ES-I3 (cell line): ENCODE data around the gene NKAIN2.

ENCODE experiments used
- H3K36me3 ChIP-seq: 2 replicates; pipeline ENCODE4 v1.6.1; 2013; ENCODE audit warnings: mild to moderate bottlenecking, low read length, control low read depth, moderate library complexity; ENCODE audit not compliant: insufficient read depth
- H3K4me1 ChIP-seq: 2 replicates; pipeline ENCODE4 v1.6.1; 2013; ENCODE audit warnings: mild to moderate bottlenecking, control low read depth, low read length; ENCODE audit not compliant: insufficient read depth
- H3K9ac ChIP-seq: 2 replicates; pipeline ENCODE4 v1.6.1; 2013; ENCODE audit warnings: low read depth, mild to moderate bottlenecking, low read length, moderate library complexity
- H3K9me3 ChIP-seq: 2 replicates; pipeline ENCODE4 v1.6.1; 2013; ENCODE audit warnings: mild to moderate bottlenecking, low read length, moderate library complexity; ENCODE audit not compliant: control insufficient read depth, insufficient read depth

NKAIN2 gene

GRCh38 chr6:123801067-123801466 is 2.6 kb upstream of the NKAIN2 start:
- no peaks in the 10 kb centered on the region for H3K4me1 ChIP-seq
- H3K36me3 ChIP-seq, result no peaks in the 10 kb centered on the region
- H3K9me3 ChIP-seq, result no peaks in the 10 kb centered on the region
- no peak overlapping the region for H3K9ac ChIP-seq

GRCh38 chr6:123802351-123802696 is 1.3 kb upstream of the NKAIN2 start:
- H3K9me3 ChIP-seq, result no peaks in the 10 kb centered on the region
- H3K9ac ChIP-seq, result no peak overlapping the region
- no peaks in the 10 kb centered on the region for H3K4me1 ChIP-seq
- no peaks in the 10 kb centered on the region for H3K36me3 ChIP-seq

GRCh38 chr6:123802697-123803503 is 765 bp upstream of the NKAIN2 start:
- Histone ChIP-seq H3K9ac (peak overlapping the region; percentile 57; the same call in 1 of the 2 replicates), H3K36me3 (no peaks in the 10 kb centered on the region), H3K4me1 (no peaks in the 10 kb centered on the region), H3K9me3 (no peaks in the 10 kb centered on the region)

- Histone ChIP-seq H3K9ac (peak overlapping the region; percentile 47; the same call in 1 of the 2 replicates), H3K36me3 (no peaks in the 10 kb centered on the region), H3K4me1 (no peaks in the 10 kb centered on the region)
Measured at GRCh38 chr6:123804014-123804786, 535 bp downstream of the NKAIN2 start.

GRCh38 chr6:123804787-123805540 is 1.3 kb downstream of the NKAIN2 start:
- no peak overlapping the region for H3K9ac ChIP-seq

More at GRCh38 chr6:123804014-123804786, 535 bp downstream of the NKAIN2 start:
- H3K9me3 ChIP-seq, result no peaks in the 10 kb centered on the region

GRCh38 chr6:123805921-123806320 is 2.3 kb downstream of the NKAIN2 start:
- Histone ChIP-seq H3K9ac (no peak overlapping the region), H3K36me3 (no peaks in the 10 kb centered on the region), H3K4me1 (no peaks in the 10 kb centered on the region)

More at GRCh38 chr6:123804787-123805540, 1.3 kb downstream of the NKAIN2 start:
- no peaks in the 10 kb centered on the region for H3K9me3 ChIP-seq
- H3K36me3 ChIP-seq, result no peaks in the 10 kb centered on the region
- H3K4me1 ChIP-seq, result no peaks in the 10 kb centered on the region

GRCh38 chr6:123806561-123806960 is 2.9 kb downstream of the NKAIN2 start:
- Histone ChIP-seq H3K36me3 (no peaks in the 10 kb centered on the region), H3K4me1 (no peaks in the 10 kb centered on the region), H3K9ac (no peak overlapping the region), H3K9me3 (no peaks in the 10 kb centered on the region)

More at GRCh38 chr6:123805921-123806320, 2.3 kb downstream of the NKAIN2 start:
- no peaks in the 10 kb centered on the region for H3K9me3 ChIP-seq

- Histone ChIP-seq H3K36me3 (no peaks in the 10 kb centered on the region), H3K9me3 (no peaks in the 10 kb centered on the region), H3K4me1 (no peaks in the 10 kb centered on the region), H3K9ac (no peak overlapping the region)
Measured at GRCh38 chr6:123808556-123808955, 4.9 kb downstream of the NKAIN2 start.

- no peaks in the 10 kb centered on the region for H3K4me1 ChIP-seq
- no peak overlapping the region for H3K9ac ChIP-seq
- no peaks in the 10 kb centered on the region for H3K9me3 ChIP-seq
Measured at GRCh38 chr6:123810214-123810613, 6.5 kb downstream of the NKAIN2 start.

GRCh38 chr6:123810948-123811347 is 7.3 kb downstream of the NKAIN2 start:
- Histone ChIP-seq H3K9ac (no peak overlapping the region), H3K36me3 (no peaks in the 10 kb centered on the region), H3K9me3 (no peaks in the 10 kb centered on the region), H3K4me1 (no peaks in the 10 kb centered on the region)

More at GRCh38 chr6:123810214-123810613, 6.5 kb downstream of the NKAIN2 start:
- H3K36me3 ChIP-seq, result no peaks in the 10 kb centered on the region

- Histone ChIP-seq H3K4me1 (no peaks in the 10 kb centered on the region), H3K9ac (no peak overlapping the region), H3K9me3 (no peaks in the 10 kb centered on the region), H3K36me3 (no peaks in the 10 kb centered on the region)
Measured at GRCh38 chr6:123811378-123811777, 7.7 kb downstream of the NKAIN2 start.

GRCh38 chr6:123812621-123813020 is 9.0 kb downstream of the NKAIN2 start:
- Histone ChIP-seq H3K9ac (no peak overlapping the region), H3K36me3 (no peaks in the 10 kb centered on the region), H3K4me1 (no peaks in the 10 kb centered on the region), H3K9me3 (no peaks in the 10 kb centered on the region)

GRCh38 chr6:123821112-123821511 is 17.4 kb downstream of the NKAIN2 start:
- no peaks in the 10 kb centered on the region for H3K4me1 ChIP-seq
- no peak overlapping the region for H3K9ac ChIP-seq
- H3K36me3 ChIP-seq, result no peaks in the 10 kb centered on the region
- no peaks in the 10 kb centered on the region for H3K9me3 ChIP-seq

GRCh38 chr6:123829302-123829953 is 25.8 kb downstream of the NKAIN2 start:
- H3K36me3 ChIP-seq, result no peaks in the 10 kb centered on the region
- H3K4me1 ChIP-seq, result peaks cover 18% of the 10 kb centered on the region
- no peaks in the 10 kb centered on the region for H3K9me3 ChIP-seq
- no peak overlapping the region for H3K9ac ChIP-seq
